ENCODE measurements around the gene ZNF536. TPM values are rescaled to one million over a fixed set of nuclear protein-coding genes. Genes with fewer than 3 reads are reported as not detected.

Gene ZNF536
- total RNA-seq, 1 experiment from 2014 or later: 0.35 TPM

DNA sequence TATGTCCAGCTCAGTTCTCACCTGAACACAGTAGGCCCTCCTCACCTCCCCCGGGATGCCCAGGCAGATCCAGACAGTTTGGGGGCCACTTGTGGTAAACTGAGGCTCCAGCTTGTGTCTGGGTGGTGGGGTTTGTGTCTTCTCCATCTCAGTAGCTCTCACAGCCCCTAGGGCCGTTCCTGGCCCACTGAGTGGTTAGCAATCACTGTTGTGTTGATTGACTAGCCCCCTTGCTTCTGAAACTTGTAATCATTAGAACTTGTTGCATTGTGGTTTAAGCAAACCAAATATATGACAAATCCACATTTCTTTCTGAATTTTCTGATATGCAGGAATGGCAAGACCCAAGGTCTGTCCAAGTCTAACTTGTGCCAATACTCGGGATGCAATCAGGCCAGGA lies 13.9 kb upstream of the ZNF536 start (continued):
- TF ChIP-seq, protein P1, sequence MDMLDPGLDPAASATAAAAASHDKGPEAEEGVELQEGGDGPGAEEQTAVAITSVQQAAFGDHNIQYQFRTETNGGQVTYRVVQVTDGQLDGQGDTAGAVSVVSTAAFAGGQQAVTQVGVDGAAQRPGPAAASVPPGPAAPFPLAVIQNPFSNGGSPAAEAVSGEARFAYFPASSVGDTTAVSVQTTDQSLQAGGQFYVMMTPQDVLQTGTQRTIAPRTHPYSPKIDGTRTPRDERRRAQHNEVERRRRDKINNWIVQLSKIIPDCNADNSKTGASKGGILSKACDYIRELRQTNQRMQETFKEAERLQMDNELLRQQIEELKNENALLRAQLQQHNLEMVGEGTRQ (CRISPR knock-in tag; IDR thresholded peaks at IDR 0.05): no peak
- TF ChIP-seq TCF7 (CRISPR knock-in tag; IDR thresholded peaks at IDR 0.05; ENCODE audit: low read depth) (no peak), CREM (CRISPR knock-in tag; IDR thresholded peaks at IDR 0.05) (no peak), TP53 (CRISPR knock-in tag; IDR thresholded peaks at IDR 0.05) (no peak), ARID4B (CRISPR knock-in tag; IDR thresholded peaks at IDR 0.05; ENCODE audit: borderline replicate concordance) (no peak), PRRX2 (CRISPR knock-in tag; IDR thresholded peaks at IDR 0.05) (no peak), KAT7 (CRISPR knock-in tag; IDR thresholded peaks at IDR 0.05; ENCODE audit: borderline replicate concordance) (no peak)

DNA sequence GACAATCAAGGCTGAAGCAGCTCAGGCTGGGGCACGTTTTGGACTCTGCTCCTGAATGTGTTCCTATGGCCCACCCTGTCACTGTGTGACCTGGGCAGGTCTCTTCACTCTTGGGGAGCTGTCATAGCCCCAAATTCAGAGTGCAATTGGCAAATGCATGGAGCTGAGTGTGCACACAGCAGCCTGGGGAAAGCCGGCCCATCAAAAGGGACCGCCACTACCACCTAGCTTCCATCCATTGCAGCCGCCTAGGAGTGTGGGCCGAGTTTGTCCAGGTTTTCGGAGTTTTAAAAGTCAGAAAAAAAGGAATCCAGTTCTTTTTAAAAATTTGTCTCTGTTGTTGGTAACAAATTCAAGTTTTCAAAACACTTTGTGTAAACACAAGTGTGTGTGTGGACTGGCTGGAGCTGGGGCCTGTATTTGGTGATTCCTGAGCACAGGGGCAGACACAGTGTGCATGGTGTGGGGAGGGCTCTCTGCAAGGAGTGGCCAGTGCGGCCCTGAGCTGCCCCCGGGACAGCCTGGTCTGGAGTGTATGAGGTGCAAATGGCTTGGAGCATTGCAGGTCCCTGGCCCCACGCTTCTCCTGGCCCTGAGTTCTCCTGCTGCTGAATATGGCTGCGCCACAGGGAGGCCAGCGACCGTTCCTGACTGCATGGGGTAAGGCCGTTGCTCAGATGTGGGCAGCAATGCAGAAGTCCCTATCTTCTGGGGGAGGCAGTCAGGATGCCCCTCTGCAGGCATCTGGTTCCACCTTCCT lies 13.2 kb upstream of the ZNF536 start:
- ChIA-PET CTCF (no interaction called here), POLR2A (no interaction called here)
- no peak for DNase-seq (ENCODE audit: low spot score)
- Mint-ChIP-seq H3K4me1 (peaks cover 25% of the 10 kb centered on the region), H3K27me3 (ENCODE audit: low read depth) (no peaks in the 10 kb centered on the region; the same call in 1 of the 2 replicates), H3K4me3 (no peak overlapping the region), H3K36me3 (no peaks in the 10 kb centered on the region), H3K27ac (no peak overlapping the region), H3K9me3 (0 out of 2 replicates have a peak, but pooled peaks cover 5% of the 10 kb centered on the region)
- no peak for ATAC-seq
- no peak for TF ChIP-seq ESRRA (CRISPR knock-in tag; IDR thresholded peaks at IDR 0.05; ENCODE audit: borderline replicate concordance)
- no peak for TF ChIP-seq ZNF671 (CRISPR knock-in tag; IDR thresholded peaks at IDR 0.05)
- no peak for TF ChIP-seq ZNF121 (CRISPR knock-in tag; IDR thresholded peaks at IDR 0.05)
- TF ChIP-seq ETV6 (CRISPR knock-in tag; IDR thresholded peaks at IDR 0.05): no peak
- TF ChIP-seq ZNF317 (CRISPR knock-in tag; IDR thresholded peaks at IDR 0.05; ENCODE audit: borderline replicate concordance, low read depth): no peak
- TF ChIP-seq NFYB (CRISPR knock-in tag; conservative IDR thresholded peaks at IDR 0.05; ENCODE audit: low read depth): no peak
- TF ChIP-seq ZMAT4 (CRISPR knock-in tag; IDR thresholded peaks at IDR 0.05): no peak
- no peak for TF ChIP-seq NFE2L1 (CRISPR knock-in tag; IDR thresholded peaks at IDR 0.05)
- no peak for TF ChIP-seq ZSCAN18 (CRISPR knock-in tag; IDR thresholded peaks at IDR 0.05)
- TF ChIP-seq KAT7 (CRISPR knock-in tag; IDR thresholded peaks at IDR 0.05; ENCODE audit: borderline replicate concordance): no peak
- TF ChIP-seq E2F5 (CRISPR knock-in tag; IDR thresholded peaks at IDR 0.05): no peak
- TF ChIP-seq, protein P2, sequence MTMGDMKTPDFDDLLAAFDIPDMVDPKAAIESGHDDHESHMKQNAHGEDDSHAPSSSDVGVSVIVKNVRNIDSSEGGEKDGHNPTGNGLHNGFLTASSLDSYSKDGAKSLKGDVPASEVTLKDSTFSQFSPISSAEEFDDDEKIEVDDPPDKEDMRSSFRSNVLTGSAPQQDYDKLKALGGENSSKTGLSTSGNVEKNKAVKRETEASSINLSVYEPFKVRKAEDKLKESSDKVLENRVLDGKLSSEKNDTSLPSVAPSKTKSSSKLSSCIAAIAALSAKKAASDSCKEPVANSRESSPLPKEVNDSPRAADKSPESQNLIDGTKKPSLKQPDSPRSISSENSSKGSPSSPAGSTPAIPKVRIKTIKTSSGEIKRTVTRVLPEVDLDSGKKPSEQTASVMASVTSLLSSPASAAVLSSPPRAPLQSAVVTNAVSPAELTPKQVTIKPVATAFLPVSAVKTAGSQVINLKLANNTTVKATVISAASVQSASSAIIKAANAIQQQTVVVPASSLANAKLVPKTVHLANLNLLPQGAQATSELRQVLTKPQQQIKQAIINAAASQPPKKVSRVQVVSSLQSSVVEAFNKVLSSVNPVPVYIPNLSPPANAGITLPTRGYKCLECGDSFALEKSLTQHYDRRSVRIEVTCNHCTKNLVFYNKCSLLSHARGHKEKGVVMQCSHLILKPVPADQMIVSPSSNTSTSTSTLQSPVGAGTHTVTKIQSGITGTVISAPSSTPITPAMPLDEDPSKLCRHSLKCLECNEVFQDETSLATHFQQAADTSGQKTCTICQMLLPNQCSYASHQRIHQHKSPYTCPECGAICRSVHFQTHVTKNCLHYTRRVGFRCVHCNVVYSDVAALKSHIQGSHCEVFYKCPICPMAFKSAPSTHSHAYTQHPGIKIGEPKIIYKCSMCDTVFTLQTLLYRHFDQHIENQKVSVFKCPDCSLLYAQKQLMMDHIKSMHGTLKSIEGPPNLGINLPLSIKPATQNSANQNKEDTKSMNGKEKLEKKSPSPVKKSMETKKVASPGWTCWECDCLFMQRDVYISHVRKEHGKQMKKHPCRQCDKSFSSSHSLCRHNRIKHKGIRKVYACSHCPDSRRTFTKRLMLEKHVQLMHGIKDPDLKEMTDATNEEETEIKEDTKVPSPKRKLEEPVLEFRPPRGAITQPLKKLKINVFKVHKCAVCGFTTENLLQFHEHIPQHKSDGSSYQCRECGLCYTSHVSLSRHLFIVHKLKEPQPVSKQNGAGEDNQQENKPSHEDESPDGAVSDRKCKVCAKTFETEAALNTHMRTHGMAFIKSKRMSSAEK (CRISPR knock-in tag; IDR thresholded peaks at IDR 0.05; ENCODE audit: borderline replicate concordance): no peak
